Endothelial cell of umbilical vein (primary cell): ENCODE data around the gene SIRPB1. TPM values are rescaled to one million over a fixed set of nuclear protein-coding genes. Genes with fewer than 3 reads are reported as not detected.

Experiments
- BruUV-seq: library from RNA; stranded (reverse); fragments of 400-500 nt; replicated peaks from 2 replicates; lab custom pipeline; 2021; lab: Mats Ljungman, UMichigan
- CTCF ChIA-PET: fragments of 300-600, 350-600 bp; sonication (Branson Sonifier 250); formaldehyde crosslinking; loops from one replicate; lab custom pipeline; 2021; ENCODE audit warnings: antibody characterized with exemption, inconsistent platforms; lab: Charles Lee
- POLR2A ChIA-PET: fragments of 300-600, 350-600 bp; sonication (Branson Sonifier 250); formaldehyde crosslinking; loops from one replicate; lab custom pipeline; 2021; ENCODE audit warnings: antibody characterized with exemption, inconsistent platforms; lab: Charles Lee
- DNase-seq: peaks from one replicate; pipeline ENCODE4 v3.0.0-alpha.2; 2011; ENCODE audit warnings: low read depth, low spot score
- FAIRE-seq: peaks from 2 replicates; lab custom pipeline; 2011; peaks lifted over from hg19 to GRCh38; lab: Jason Lieb, UNC
- H2AFZ ChIP-seq: 2 replicates; pipeline ENCODE4 v1.6.0; 2012; ENCODE audit warnings: low read depth, low read length, control low read depth, inconsistent platforms
- H3K27ac ChIP-seq: 2 replicates; pipeline ENCODE4 v1.5.1; 2011; ENCODE audit warnings: low read depth, mild to moderate bottlenecking, control low read depth, low read length, moderate library complexity; ENCODE audit not compliant: insufficient read depth
- H3K27me3 ChIP-seq, 2 experiments: 2 replicates each; pipeline versions ENCODE4 v1.6.0 to v1.6.1; 2011; ENCODE audit warnings: low read length in 2 of 2, mixed read lengths in 1 of 2; ENCODE audit not compliant: control insufficient read depth in 2 of 2, insufficient read depth in 2 of 2
- H3K36me3 ChIP-seq, 2 experiments: 2 replicates in 1 of 2; 3 replicates in 1 of 2; pipeline ENCODE4 v1.5.1; 2011; ENCODE audit warnings: low read length in 2 of 2, mild to moderate bottlenecking in 1 of 2, moderate library complexity in 1 of 2; ENCODE audit not compliant: control insufficient read depth in 2 of 2, insufficient read depth in 2 of 2; ENCODE audit errors: extremely low read depth in 1 of 2
- H3K4me1 ChIP-seq: 3 replicates; pipeline ENCODE4 v1.5.1; 2011; ENCODE audit warnings: mild to moderate bottlenecking, low read length; ENCODE audit not compliant: control insufficient read depth, insufficient read depth; ENCODE audit errors: extremely low read depth
- H3K4me2 ChIP-seq: 2 replicates; pipeline ENCODE4 v1.6.1; 2011; ENCODE audit warnings: low read length, control low read depth, mixed read lengths; ENCODE audit not compliant: insufficient read depth
- H3K4me3 ChIP-seq, 3 experiments: fragments of 200-600 bp in 1 of 3; sonication (generic), shearing (Covaris generic) in 1 of 3; replicated peaks in 1 of 3; 2 replicates each; pipeline ENCODE4 v1.5.1; 2011 to 2016; ENCODE audit warnings: control low read depth in 3 of 3, low read length in 3 of 3, mild to moderate bottlenecking in 2 of 3, inconsistent platforms in 1 of 3, low read depth in 1 of 3, moderate library complexity in 1 of 3; ENCODE audit not compliant: insufficient read depth in 1 of 3
- H3K79me2 ChIP-seq: 2 replicates; pipeline ENCODE4 v1.6.0; 2012; ENCODE audit warnings: low read length, inconsistent platforms; ENCODE audit not compliant: control insufficient read depth, insufficient read depth
- H3K9ac ChIP-seq: replicated peaks from 2 replicates; pipeline ENCODE3; 2011; ENCODE audit warnings: low read length, control low read depth; ENCODE audit not compliant: insufficient read depth; ENCODE audit errors: extremely low read depth
- H3K9me1 ChIP-seq: replicated peaks from 3 replicates; pipeline ENCODE4 v1.6.0; 2011; ENCODE audit warnings: mild to moderate bottlenecking, low read length; ENCODE audit not compliant: control insufficient read depth, insufficient read depth; ENCODE audit errors: extremely low read depth
- H3K9me3 ChIP-seq: replicated peaks from 2 replicates; pipeline ENCODE4 v1.5.1; 2012; ENCODE audit warnings: low read length, inconsistent platforms; ENCODE audit not compliant: control insufficient read depth, insufficient read depth
- H4K20me1 ChIP-seq: replicated peaks from 2 replicates; pipeline ENCODE3; 2011; ENCODE audit warnings: mild to moderate bottlenecking, low read length; ENCODE audit not compliant: control insufficient read depth, insufficient read depth; ENCODE audit errors: extremely low read depth
- CTCF ChIP-seq, 2 donors: IDR thresholded peaks; 1 replicate in 1 of 2; 2 replicates in 1 of 2; pipeline ENCODE4 v1.5.1; 2011; ENCODE audit warnings: low read length in 2 of 2, mild to moderate bottlenecking in 2 of 2, moderate library complexity in 2 of 2, control low read depth in 1 of 2, inconsistent platforms in 1 of 2, low read depth in 1 of 2; ENCODE audit not compliant: insufficient read depth in 1 of 2; ENCODE audit errors: extremely low read depth in 1 of 2
- EZH2 ChIP-seq: IDR thresholded peaks from 2 replicates; pipeline ENCODE4 v1.6.1; 2012; ENCODE audit warnings: borderline replicate concordance, low read depth, mild to moderate bottlenecking, moderate library complexity, low read length, inconsistent platforms; ENCODE audit not compliant: severe bottlenecking
- FOS ChIP-seq: IDR thresholded peaks from 2 replicates; pipeline ENCODE4 v1.6.1; 2011; ENCODE audit warnings: mild to moderate bottlenecking, low read length, moderate library complexity, borderline replicate concordance; ENCODE audit not compliant: insufficient read depth
- GATA2 ChIP-seq: IDR thresholded peaks from 2 replicates; pipeline ENCODE4 v1.7.0; 2011; ENCODE audit warnings: low read depth, mild to moderate bottlenecking, moderate library complexity, mixed read lengths, low read length; ENCODE audit not compliant: insufficient read length, insufficient read depth
- JUN ChIP-seq: IDR thresholded peaks from 2 replicates; pipeline ENCODE4 v1.6.1; 2011; ENCODE audit warnings: borderline replicate concordance, low read depth; ENCODE audit not compliant: insufficient read length, insufficient read depth
- MAX ChIP-seq: IDR thresholded peaks from 2 replicates; pipeline ENCODE4 v1.6.1; 2011; ENCODE audit not compliant: insufficient read depth, insufficient read length
- MYC ChIP-seq: IDR thresholded peaks from one replicate; pipeline ENCODE4 v1.6.1; 2011; ENCODE audit warnings: mild to moderate bottlenecking, low read depth, low read length
- POLR2A ChIP-seq: IDR thresholded peaks from 2 replicates; pipeline ENCODE4 v1.6.1; 2012; ENCODE audit warnings: low read depth, mild to moderate bottlenecking, control low read depth, low read length
- POLR2AphosphoS5 ChIP-seq: IDR thresholded peaks from 2 replicates; pipeline ENCODE4 v1.6.1; 2012; ENCODE audit warnings: low read depth, mild to moderate bottlenecking, control low read depth, low read length, moderate library complexity; ENCODE audit not compliant: insufficient read depth
- dilution Hi-C: fragments of 300-500 bp; cut with MboI; formaldehyde crosslinking; loops from one replicate; pipeline ENCODE4 v1.15.0; 2019; ENCODE audit warnings: low sequenced_read_pairs; ENCODE audit not compliant: extremely low pct_ligation_motif_present
- intact Hi-C: fragments of 100-400 bp; cut with micrococcal nuclease; formaldehyde crosslinking; loops from one replicate; pipeline ENCODE4 v1.10.0; 2022
- polyA plus RNA-seq, 4 experiments: library from polyadenylated mRNA; depleted of rRNA in 3 of 4; stranded (reverse) in 3 of 4; unstranded in 1 of 4; fragments of >200 nt; gene quantifications; 2 replicates each; pipeline versions ENCODE4 v1.2.1 to v1.2.3, GENCODE V29; 2011 to 2012; ENCODE audit warnings: missing spikeins in 1 of 4
- total RNA-seq: library from RNA; stranded (reverse); gene quantifications from 2 replicates; pipeline ENCODE4 v1.2.3, GENCODE V29; 2021

Gene SIRPB1
- total and polyA plus RNA-seq, 2 donors (not counting 3 experiments of a cell fraction or from before 2014, with no cell fraction given) = 0.10 to 6.5 TPM

- no peaks in the 10 kb centered on the region for H3K9me1 ChIP-seq
- intact Hi-C loops (no loop called here), dilution Hi-C loops (no loop called here)
- peaks cover 0 to 4% of the 10 kb centered on the region in 2 experiments for H3K27me3 ChIP-seq
- POLR2A ChIA-PET = no interaction called here
- TF ChIP-seq CTCF (IDR thresholded peaks at IDR 0.05; ENCODE audit: extremely low read depth in 1 of 2, insufficient read depth in 1 of 2, low read depth in 1 of 2, low read length in 2 of 2) = no peak
- TF ChIP-seq MYC = no peak
- no peak for TF ChIP-seq EZH2
- no peak for TF ChIP-seq POLR2A
- TF ChIP-seq MAX = no peak
- no peak for TF ChIP-seq POLR2AphosphoS5
- TF ChIP-seq FOS = no peak
- TF ChIP-seq JUN = no peak
- TF ChIP-seq GATA2 = no peak
- H3K4me2 ChIP-seq = no peak overlapping the region
- no peaks in the 10 kb centered on the region for H3K79me2 ChIP-seq
- H3K9me3 ChIP-seq = no peaks in the 10 kb centered on the region
- DNase-seq = no peak
- FAIRE-seq = no peak
- H3K27ac ChIP-seq = no peak overlapping the region
- BruUV-seq = no TSS peak
- H3K4me3 ChIP-seq = no peak overlapping the region
- CTCF ChIA-PET = interaction anchor here (1.4 kb wide), 1 partner anchor 162 kb away, joined by 4 read pairs; no protein-coding TSS in a partner anchor
- no peaks in the 10 kb centered on the region for H3K4me1 ChIP-seq
- no peak overlapping the region for H3K9ac ChIP-seq
- no peaks in the 10 kb centered on the region for H3K36me3 ChIP-seq
- no peaks in the 10 kb centered on the region for H4K20me1 ChIP-seq
- H2AFZ ChIP-seq = no peak overlapping the region
Observed at GRCh38 chr20:1665345-1665744, 45.5 kb upstream of the SIRPB1 start.
